Measurements from ENCODE around the gene DDX60. TPM values are rescaled to one million over a fixed set of nuclear protein-coding genes. Genes with fewer than 3 reads are reported as not detected.

The DDX60 gene
- total and polyA plus RNA-seq, 2 experiments from 2014 or later: 2.4 to 8.4 TPM

DNA sequence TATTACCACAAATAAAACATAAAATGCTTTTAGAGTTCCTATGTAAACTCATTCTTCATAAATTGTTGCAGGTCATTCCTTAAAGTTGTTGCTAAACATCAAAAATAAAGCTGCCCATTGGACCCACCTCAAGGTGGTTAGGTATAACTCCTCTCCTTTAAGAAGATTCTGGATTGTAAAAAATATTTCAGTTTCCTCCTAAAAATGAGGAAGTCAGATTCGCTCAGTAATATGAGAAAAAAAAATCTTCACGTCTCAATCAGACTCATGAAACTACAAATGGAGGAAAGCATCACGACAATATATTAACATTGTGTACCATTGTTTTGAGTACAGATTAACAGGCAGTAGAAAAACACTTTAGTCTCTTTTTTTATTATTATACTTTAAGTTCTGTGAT is 105.9 kb downstream of the DDX60 start:
- Histone ChIP-seq H3K9me2 (replicated peaks; ENCODE audit: insufficient read depth) (no peaks in the 10 kb centered on the region), H3K79me2 (no peaks in the 10 kb centered on the region), H3K4me2 (no peak overlapping the region), H3K27me3 (no peaks in the 10 kb centered on the region), H4K20me1 (ENCODE audit: insufficient read depth, poor library complexity, severe bottlenecking) (no peaks in the 10 kb centered on the region), H3K4me3 (no peak overlapping the region), H3K4me1 (ENCODE audit: insufficient read depth) (no peaks in the 10 kb centered on the region), H3K27ac (no peak overlapping the region), H2AFZ (no peak overlapping the region), H3K9me3 (ENCODE audit: low read depth) (no peaks in the 10 kb centered on the region), H3K36me3 (replicated peaks; ENCODE audit: insufficient read depth, low read depth) (no peaks in the 10 kb centered on the region)
- no peak for DNase-seq (ENCODE audit: low spot score)
- TF ChIP-seq, protein P1, sequence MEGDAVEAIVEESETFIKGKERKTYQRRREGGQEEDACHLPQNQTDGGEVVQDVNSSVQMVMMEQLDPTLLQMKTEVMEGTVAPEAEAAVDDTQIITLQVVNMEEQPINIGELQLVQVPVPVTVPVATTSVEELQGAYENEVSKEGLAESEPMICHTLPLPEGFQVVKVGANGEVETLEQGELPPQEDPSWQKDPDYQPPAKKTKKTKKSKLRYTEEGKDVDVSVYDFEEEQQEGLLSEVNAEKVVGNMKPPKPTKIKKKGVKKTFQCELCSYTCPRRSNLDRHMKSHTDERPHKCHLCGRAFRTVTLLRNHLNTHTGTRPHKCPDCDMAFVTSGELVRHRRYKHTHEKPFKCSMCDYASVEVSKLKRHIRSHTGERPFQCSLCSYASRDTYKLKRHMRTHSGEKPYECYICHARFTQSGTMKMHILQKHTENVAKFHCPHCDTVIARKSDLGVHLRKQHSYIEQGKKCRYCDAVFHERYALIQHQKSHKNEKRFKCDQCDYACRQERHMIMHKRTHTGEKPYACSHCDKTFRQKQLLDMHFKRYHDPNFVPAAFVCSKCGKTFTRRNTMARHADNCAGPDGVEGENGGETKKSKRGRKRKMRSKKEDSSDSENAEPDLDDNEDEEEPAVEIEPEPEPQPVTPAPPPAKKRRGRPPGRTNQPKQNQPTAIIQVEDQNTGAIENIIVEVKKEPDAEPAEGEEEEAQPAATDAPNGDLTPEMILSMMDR (IDR thresholded peaks at IDR 0.05; ENCODE audit: poor library complexity): no peak
- TF ChIP-seq EZH2 (IDR thresholded peaks at IDR 0.05; ENCODE audit: borderline replicate concordance) (no peak), EZH2phosphoT487 (IDR thresholded peaks at IDR 0.05; ENCODE audit: low read depth, severe bottlenecking, unreplicated experiment) (no peak)
- WGBS (ENCODE audit: low lambda C conversion rate, missing lambda C conversion rate): 97% methylated on average over 3 of the region's 3 CpGs

DNA sequence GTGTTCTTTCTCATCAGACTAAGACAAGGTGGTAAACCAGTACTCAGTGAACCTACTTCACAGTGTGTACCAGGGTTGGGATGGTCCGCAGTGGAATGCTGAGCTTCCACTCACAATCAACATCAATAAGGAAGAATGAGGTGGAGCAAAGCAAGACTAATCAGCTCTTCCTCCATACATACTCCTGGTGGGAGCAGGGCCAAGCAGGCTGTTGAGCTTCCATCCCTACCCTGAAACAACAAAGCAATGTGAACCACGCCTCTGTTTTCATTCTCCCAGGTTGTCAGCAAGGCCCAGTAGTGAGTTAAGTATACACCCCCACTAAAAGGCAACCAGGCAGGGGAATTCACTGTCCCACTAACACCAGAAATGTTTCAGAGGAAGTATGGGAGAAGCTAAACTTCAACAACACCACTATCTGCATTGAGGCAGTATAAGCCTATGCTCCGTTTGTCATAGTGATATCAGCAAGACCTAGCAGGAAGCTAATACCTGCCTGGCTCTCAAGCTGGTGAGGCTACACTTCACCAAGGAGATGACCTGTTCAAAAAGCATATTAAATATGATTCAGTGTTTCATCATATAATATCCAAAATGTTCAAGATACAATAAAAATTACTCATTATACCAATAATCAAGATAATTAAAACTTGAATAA is 109.5 kb downstream of the DDX60 start:
- Histone ChIP-seq H4K20me1 (ENCODE audit: insufficient read depth, poor library complexity, severe bottlenecking) (no peaks in the 10 kb centered on the region), H3K9me2 (replicated peaks; ENCODE audit: insufficient read depth) (no peaks in the 10 kb centered on the region), H3K4me3 (no peak overlapping the region), H2AFZ (no peak overlapping the region), H3K4me1 (ENCODE audit: insufficient read depth) (no peaks in the 10 kb centered on the region), H3K27ac (no peak overlapping the region), H3K36me3 (replicated peaks; ENCODE audit: insufficient read depth, low read depth) (no peaks in the 10 kb centered on the region), H3K4me2 (no peak overlapping the region), H3K9me3 (ENCODE audit: low read depth) (no peaks in the 10 kb centered on the region), H3K79me2 (no peaks in the 10 kb centered on the region), H3K27me3 (no peaks in the 10 kb centered on the region)
- WGBS (ENCODE audit: low lambda C conversion rate, missing lambda C conversion rate): 90% methylated on average over 3 of the region's 3 CpGs
- no peak for TF ChIP-seq EZH2phosphoT487 (IDR thresholded peaks at IDR 0.05; ENCODE audit: low read depth, severe bottlenecking, unreplicated experiment)
- no peak for TF ChIP-seq EZH2 (IDR thresholded peaks at IDR 0.05; ENCODE audit: borderline replicate concordance)
- TF ChIP-seq, protein P1 (IDR thresholded peaks at IDR 0.05; ENCODE audit: poor library complexity): no peak
- no peak for DNase-seq (ENCODE audit: low spot score)

DNA sequence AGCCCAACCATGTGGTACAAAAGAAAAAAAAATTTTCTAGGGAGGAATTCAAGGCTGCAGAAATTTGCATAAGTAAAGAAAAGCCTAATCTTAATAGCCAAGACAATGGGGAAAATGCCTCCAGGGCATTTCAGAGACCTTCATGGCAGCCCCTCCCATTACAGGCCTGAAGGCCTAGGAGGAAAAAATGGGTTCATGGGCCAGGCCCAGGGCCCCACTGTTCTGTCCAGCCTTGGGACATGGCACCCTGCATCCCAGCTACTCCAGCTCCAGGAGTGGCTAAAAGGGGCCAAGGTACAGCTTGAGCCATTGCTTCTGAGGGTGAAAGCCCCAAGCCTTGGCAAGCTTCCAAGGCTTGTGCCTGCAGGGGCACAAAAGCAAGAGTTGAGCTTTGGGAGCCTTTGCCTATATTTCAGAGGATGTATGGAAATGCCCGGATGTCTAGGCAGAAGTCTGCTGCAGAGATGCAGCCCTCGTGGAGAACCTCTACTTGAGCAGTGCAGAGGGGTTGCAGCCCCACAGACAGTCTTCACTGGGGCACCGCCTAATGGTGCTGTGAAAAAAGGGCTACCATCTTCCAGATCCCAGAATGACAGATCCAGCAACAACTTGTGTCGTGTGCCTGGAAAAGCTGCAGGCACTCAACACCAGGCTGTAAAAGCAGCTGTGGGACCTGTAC is 115.2 kb downstream of the DDX60 start:
- TF ChIP-seq, protein P1 (IDR thresholded peaks at IDR 0.05; ENCODE audit: poor library complexity): no peak
- no peak for TF ChIP-seq EZH2phosphoT487 (IDR thresholded peaks at IDR 0.05; ENCODE audit: low read depth, severe bottlenecking, unreplicated experiment)
- Histone ChIP-seq H2AFZ (no peak overlapping the region), H3K36me3 (replicated peaks; ENCODE audit: insufficient read depth, low read depth) (no peaks in the 10 kb centered on the region), H3K27ac (no peak overlapping the region), H4K20me1 (ENCODE audit: insufficient read depth, poor library complexity, severe bottlenecking) (no peaks in the 10 kb centered on the region), H3K27me3 (no peaks in the 10 kb centered on the region), H3K79me2 (no peaks in the 10 kb centered on the region), H3K4me2 (no peak overlapping the region), H3K4me3 (no peak overlapping the region), H3K9me2 (replicated peaks; ENCODE audit: insufficient read depth) (no peaks in the 10 kb centered on the region), H3K4me1 (ENCODE audit: insufficient read depth) (no peaks in the 10 kb centered on the region), H3K9me3 (ENCODE audit: low read depth) (no peaks in the 10 kb centered on the region)
- 92% methylated on average over 4 of the region's 4 CpGs for WGBS (ENCODE audit: low lambda C conversion rate, missing lambda C conversion rate)
- no peak for DNase-seq (ENCODE audit: low spot score)

Measured in hepatocyte (in vitro differentiated cells).